H9 (cell line): ENCODE measurements around the gene DCAF15. TPM values are rescaled to one million over a fixed set of nuclear protein-coding genes. Genes with fewer than 3 reads are reported as not detected.

Source experiments
- DNase-seq: peaks from one replicate; pipeline ENCODE4 v3.0.0-alpha.2; 2017
- H2AFZ ChIP-seq: one replicate; pipeline ENCODE4 v1.6.1; 2013; ENCODE audit warnings: mild to moderate bottlenecking, low read length, control low read depth, moderate library complexity
- H2AK5ac ChIP-seq: 2 replicates; pipeline ENCODE4 v1.6.1; 2013; ENCODE audit warnings: low read length, control low read depth, mixed read lengths; ENCODE audit not compliant: insufficient read length
- H2BK120ac ChIP-seq: one replicate; pipeline ENCODE4 v1.6.1; 2013; ENCODE audit warnings: low read depth, mild to moderate bottlenecking, low read length, control low read depth, inconsistent platforms; ENCODE audit not compliant: poor library complexity, severe bottlenecking
- H2BK12ac ChIP-seq: 2 replicates; pipeline ENCODE4 v1.6.1; 2013; ENCODE audit warnings: low read length, control low read depth, mixed read lengths, low read depth; ENCODE audit not compliant: insufficient read length
- H2BK15ac ChIP-seq: 2 replicates; pipeline ENCODE4 v1.6.1; 2013; ENCODE audit warnings: low read depth, low read length, control low read depth
- H2BK20ac ChIP-seq: one replicate; pipeline ENCODE4 v1.6.1; 2013; ENCODE audit warnings: low read depth, mild to moderate bottlenecking, low read length, control low read depth, inconsistent platforms; ENCODE audit not compliant: poor library complexity, severe bottlenecking
- H2BK5ac ChIP-seq: 2 replicates; pipeline ENCODE4 v1.6.1; 2013; ENCODE audit warnings: low read length, control low read depth, mixed read lengths; ENCODE audit not compliant: insufficient read length
- H3K14ac ChIP-seq: 2 replicates; pipeline ENCODE4 v1.6.1; 2013; ENCODE audit warnings: low read length, control low read depth; ENCODE audit not compliant: insufficient read depth
- H3K18ac ChIP-seq: 2 replicates; pipeline ENCODE4 v1.6.1; 2013; ENCODE audit warnings: low read depth, mild to moderate bottlenecking, mixed read lengths, low read length, control low read depth; ENCODE audit not compliant: insufficient read length
- H3K23ac ChIP-seq: 2 replicates; pipeline ENCODE4 v1.6.1; 2013; ENCODE audit warnings: low read length, control low read depth, mixed read lengths, low read depth; ENCODE audit not compliant: insufficient read length
- H3K23me2 ChIP-seq: 2 replicates; pipeline ENCODE4 v1.6.1; 2013; ENCODE audit warnings: low read depth, mild to moderate bottlenecking, mixed read lengths, low read length, control low read depth; ENCODE audit not compliant: insufficient read length, poor library complexity, severe bottlenecking
- H3K27ac ChIP-seq: 2 replicates; pipeline ENCODE4 v1.5.1; 2013; ENCODE audit warnings: low read length, control low read depth, mixed read lengths, low read depth; ENCODE audit not compliant: insufficient read length
- H3K27me3 ChIP-seq: 2 replicates; pipeline ENCODE4 v1.6.1; 2013; ENCODE audit warnings: low read length, control low read depth, inconsistent platforms; ENCODE audit not compliant: insufficient read depth
- H3K4ac ChIP-seq: 2 replicates; pipeline ENCODE4 v1.6.1; 2013; ENCODE audit warnings: low read depth, mild to moderate bottlenecking, control low read depth, inconsistent platforms, low read length, moderate library complexity
- H3K4me1 ChIP-seq: 2 replicates; pipeline ENCODE4 v1.6.1; 2013; ENCODE audit warnings: low read length, control low read depth, inconsistent platforms; ENCODE audit not compliant: insufficient read depth
- H3K4me2 ChIP-seq: 2 replicates; pipeline ENCODE4 v1.6.1; 2013; ENCODE audit warnings: low read length, control low read depth, mixed read lengths; ENCODE audit not compliant: insufficient read length, insufficient read depth
- H3K56ac ChIP-seq: 2 replicates; pipeline ENCODE4 v1.6.1; 2013; ENCODE audit warnings: low read depth, mild to moderate bottlenecking, mixed read lengths, low read length, control low read depth; ENCODE audit not compliant: insufficient read length
- H3K79me1 ChIP-seq: 2 replicates; pipeline ENCODE4 v1.6.1; 2013; ENCODE audit warnings: low read depth, mild to moderate bottlenecking, moderate library complexity, low read length, control low read depth, inconsistent platforms; ENCODE audit not compliant: insufficient read depth, poor library complexity, severe bottlenecking
- H3K79me2 ChIP-seq: 2 replicates; pipeline ENCODE4 v1.6.1; 2013; ENCODE audit warnings: low read length, control low read depth, inconsistent platforms; ENCODE audit not compliant: insufficient read depth
- H3K9ac ChIP-seq: 2 replicates; pipeline ENCODE4 v1.6.1; 2013; ENCODE audit warnings: low read length, control low read depth, mixed read lengths; ENCODE audit not compliant: insufficient read length; ENCODE audit errors: extremely low read depth
- H3K9me3 ChIP-seq: one replicate; pipeline ENCODE4 v1.6.1; 2013; ENCODE audit warnings: low read depth, low read length, inconsistent platforms; ENCODE audit not compliant: control insufficient read depth
- H3T11ph ChIP-seq: one replicate; pipeline ENCODE4 v1.6.1; 2013; ENCODE audit warnings: mild to moderate bottlenecking, low read length, control low read depth, inconsistent platforms
- H4K20me1 ChIP-seq: one replicate; pipeline ENCODE4 v1.6.1; 2013; ENCODE audit not compliant: control insufficient read depth, insufficient read length, insufficient read depth
- H4K5ac ChIP-seq: 2 replicates; pipeline ENCODE4 v1.6.1; 2013; ENCODE audit warnings: low read depth, mild to moderate bottlenecking, mixed read lengths, low read length, control low read depth; ENCODE audit not compliant: insufficient read length
- H4K8ac ChIP-seq: replicated peaks from 2 replicates; pipeline ENCODE4 v1.6.1; 2013; ENCODE audit warnings: low read length, control low read depth, mixed read lengths, low read depth; ENCODE audit not compliant: insufficient read length
- H4K91ac ChIP-seq: 2 replicates; pipeline ENCODE4 v1.6.1; 2013; ENCODE audit warnings: low read depth, mild to moderate bottlenecking, moderate library complexity, mixed read lengths, low read length, control low read depth; ENCODE audit not compliant: insufficient read length
- H3K27ac Mint-ChIP-seq, 3 experiments: 2 replicates in 2 of 3; 3 replicates in 1 of 3; pipeline ENCODE4 v1.8.0; 2020 to 2021; ENCODE audit warnings: mixed read lengths in 3 of 3, mild to moderate bottlenecking in 1 of 3, moderate library complexity in 1 of 3
- H3K27me3 Mint-ChIP-seq: 2 replicates; pipeline ENCODE4 v1.8.0; 2021; ENCODE audit warnings: low read depth, mild to moderate bottlenecking, moderate library complexity, mixed read lengths
- H3K36me3 Mint-ChIP-seq, 3 experiments: 2 replicates in 2 of 3; 3 replicates in 1 of 3; pipeline ENCODE4 v1.8.0; 2020 to 2021; ENCODE audit warnings: low read depth in 3 of 3, mixed read lengths in 3 of 3; ENCODE audit not compliant: insufficient read depth in 1 of 3
- H3K4me1 Mint-ChIP-seq, 2 experiments: 2 replicates each; pipeline ENCODE4 v1.8.0; 2020; ENCODE audit warnings: mixed read lengths in 2 of 2
- H3K4me3 Mint-ChIP-seq, 2 experiments: 2 replicates in 1 of 2; 3 replicates in 1 of 2; pipeline ENCODE4 v1.8.0; 2020 to 2021; ENCODE audit warnings: mild to moderate bottlenecking in 2 of 2, mixed read lengths in 2 of 2, moderate library complexity in 1 of 2
- H3K9me3 Mint-ChIP-seq, 2 experiments: 2 replicates in 1 of 2; 3 replicates in 1 of 2; pipeline ENCODE4 v1.8.0; 2020; ENCODE audit warnings: mild to moderate bottlenecking in 2 of 2, mixed read lengths in 2 of 2, moderate library complexity in 1 of 2
- CTCF ChIP-seq: fragments of 200-600 bp; sonication (generic); conservative IDR thresholded peaks from 3 replicates; pipeline ENCODE4 v1.8.0; 2021; ENCODE audit warnings: antibody characterized with exemption, mild to moderate bottlenecking
- WGBS: extraction: QIAGEN DNeasy Blood & Tissue Kit; methylation state at CpG from one replicate; pipeline ENCODE4 v1.1.7; 2013; ENCODE audit warnings: missing lambda C conversion rate, low lambda C conversion rate, mixed read lengths; ENCODE audit not compliant: insufficient read length; ENCODE audit errors: extremely low coverage; 5-methylcytosine and 5-hydroxymethylcytosine counted together
- total RNA-seq: library from RNA; stranded (reverse); gene quantifications from 2 replicates; pipeline ENCODE4 v1.2.1, GENCODE V29; 2021

Gene DCAF15
- total RNA-seq, 1 experiment from 2014 or later: 82.5 TPM

DNA sequence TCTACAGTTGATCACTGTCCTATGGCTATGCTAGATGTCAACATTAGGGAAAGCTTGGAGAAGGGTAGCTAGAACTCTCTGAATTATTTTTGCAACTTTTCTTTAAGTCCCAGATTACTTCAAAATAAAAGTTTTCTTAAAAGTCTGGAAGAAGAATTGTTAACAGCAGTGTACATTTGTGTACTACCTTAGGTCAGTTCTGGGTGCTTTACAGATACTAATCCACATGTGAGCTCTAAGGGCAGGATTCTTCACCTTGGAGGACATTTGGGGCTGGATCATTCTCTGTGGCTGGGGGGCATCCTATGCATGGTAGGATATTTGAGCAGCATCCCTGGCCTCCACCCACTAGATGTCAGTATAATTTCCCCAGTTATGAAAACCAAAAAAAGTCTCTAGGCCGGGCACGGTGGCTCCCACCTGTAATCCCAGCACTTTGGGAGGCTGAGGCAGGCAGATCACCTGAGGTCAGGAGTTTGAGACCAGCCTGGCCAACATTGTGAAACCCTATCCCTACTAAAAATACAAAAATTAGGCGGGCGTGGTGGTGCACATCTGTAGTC, 49.2 kb upstream of the DCAF15 start:
- Histone ChIP-seq H4K8ac (no peak overlapping the region), H3K23ac (no peak overlapping the region), H3T11ph (no peak overlapping the region), H3K14ac (no peak overlapping the region), H2BK15ac (no peak overlapping the region), H4K91ac (no peak overlapping the region), H2BK20ac (no peak overlapping the region), H2BK12ac (no peak overlapping the region), H4K5ac (no peak overlapping the region), H3K27me3 (no peaks in the 10 kb centered on the region), H2BK5ac (no peak overlapping the region), H3K4me1 (no peaks in the 10 kb centered on the region), H3K56ac (no peak overlapping the region), H3K18ac (no peak overlapping the region), H2BK120ac (no peak overlapping the region), H2AFZ (no peak overlapping the region), H3K9me3 (no peaks in the 10 kb centered on the region), H2AK5ac (no peak overlapping the region), H3K79me2 (no peaks in the 10 kb centered on the region), H3K4me2 (no peak overlapping the region), H3K9ac (no peak overlapping the region), H3K27ac (no peak overlapping the region), H3K23me2 (peaks cover 10% of the 10 kb centered on the region), H3K79me1 (no peaks in the 10 kb centered on the region), H3K4ac (no peak overlapping the region), H4K20me1 (no peaks in the 10 kb centered on the region)
- H3K4me3 Mint-ChIP-seq: no peak overlapping the region
- H3K4me1 Mint-ChIP-seq: peaks cover 9 to 10% of the 10 kb centered on the region in 2 experiments
- peaks cover 0 to 2% of the 10 kb centered on the region in 2 experiments; a peak in 2 of 5 replicates for H3K9me3 Mint-ChIP-seq
- H3K36me3 Mint-ChIP-seq: peaks cover 0 to 2% (median 0%) of the 10 kb centered on the region in 3 experiments; a peak in 2 of 7 replicates
- WGBS: no CpG with 5 or more reads among the region's 4 CpGs
- no peak for DNase-seq
- no peak overlapping the region for H3K27ac Mint-ChIP-seq
- peaks cover 14% of the 10 kb centered on the region for H3K27me3 Mint-ChIP-seq
- peak; percentile 60; the same call in 2 of the 3 replicates for TF ChIP-seq CTCF
